Activated CD4-positive, alpha-beta memory T cell treated with anti-CD3 and anti-CD28 coated beads for 36 hours (primary cell): ENCODE data around the gene LMX1A. TPM values are rescaled to one million over a fixed set of nuclear protein-coding genes. Genes with fewer than 3 reads are reported as not detected.

Experiments used
- CTCF ChIA-PET: fragments of 350-600 bp; sonication (Branson Sonifier 250); formaldehyde crosslinking; loops from one replicate; lab custom pipeline; 2021; ENCODE audit warnings: antibody characterized with exemption, inconsistent platforms; lab: Charles Lee
- POLR2A ChIA-PET: fragments of 350-600 bp; sonication (Branson Sonifier 250); formaldehyde crosslinking; loops from one replicate; lab custom pipeline; 2021; ENCODE audit warnings: antibody characterized with exemption; lab: Charles Lee
- DNase-seq: peaks from one replicate; pipeline ENCODE4 v3.0.0-alpha.2; 2020
- H3K27ac Mint-ChIP-seq: one replicate; pipeline ENCODE4 v1.8.0; 2021; ENCODE audit warnings: mixed read lengths
- H3K27me3 Mint-ChIP-seq: one replicate; pipeline ENCODE4 v1.8.0; 2021; ENCODE audit warnings: mixed read lengths
- H3K36me3 Mint-ChIP-seq: one replicate; pipeline ENCODE4 v1.8.0; 2021; ENCODE audit warnings: mixed read lengths
- H3K4me1 Mint-ChIP-seq: one replicate; pipeline ENCODE4 v1.8.0; 2021; ENCODE audit warnings: low read depth, mixed read lengths
- H3K4me3 Mint-ChIP-seq: one replicate; pipeline ENCODE4 v1.8.0; 2021; ENCODE audit warnings: mild to moderate bottlenecking, mixed read lengths
- H3K9me3 Mint-ChIP-seq: one replicate; pipeline ENCODE4 v1.8.0; 2021; ENCODE audit warnings: mixed read lengths
- intact Hi-C: fragments of 100-400 bp; cut with micrococcal nuclease; formaldehyde crosslinking; loops from one replicate; pipeline ENCODE4 v1.15.1; 2023
- total RNA-seq, 2 experiments: library from RNA; stranded (reverse); gene quantifications; one replicate each; pipeline ENCODE4 v1.2.3, GENCODE V29; 2021

The LMX1A gene
- total RNA-seq, 2 experiments from 2014 or later: not detected

GRCh38 chr1:165313903-165314302 is 42.6 kb downstream of the LMX1A start:
- peaks cover 4% of the 10 kb centered on the region for H3K9me3 Mint-ChIP-seq
- no peaks in the 10 kb centered on the region for H3K36me3 Mint-ChIP-seq
- intact Hi-C loops: no loop called here
- H3K27ac Mint-ChIP-seq: no peak overlapping the region
- ChIA-PET POLR2A (no interaction called here), CTCF (interaction anchor here (1.3 kb wide), 1 partner anchor 54 kb away, joined by 7 read pairs; no protein-coding TSS in a partner anchor)
- peaks cover 25% of the 10 kb centered on the region for H3K27me3 Mint-ChIP-seq
- DNase-seq: no peak
- H3K4me1 Mint-ChIP-seq: no peaks in the 10 kb centered on the region
- H3K4me3 Mint-ChIP-seq: no peak overlapping the region

GRCh38 chr1:165312591-165312990 is 43.9 kb downstream of the LMX1A start:
- intact Hi-C loops: no loop called here
- DNase-seq: no peak
- no peaks in the 10 kb centered on the region for H3K36me3 Mint-ChIP-seq
- ChIA-PET POLR2A (no interaction called here), CTCF (interaction anchor here (0.6 kb wide), 1 partner anchor 167 kb away, joined by 4 read pairs; no protein-coding TSS in a partner anchor)
- peaks cover 4% of the 10 kb centered on the region for H3K9me3 Mint-ChIP-seq
- H3K27ac Mint-ChIP-seq: no peak overlapping the region
- H3K4me1 Mint-ChIP-seq: no peaks in the 10 kb centered on the region
- peaks cover 21% of the 10 kb centered on the region for H3K27me3 Mint-ChIP-seq
- H3K4me3 Mint-ChIP-seq: no peak overlapping the region

- intact Hi-C loops: no loop called here
- Mint-ChIP-seq H3K4me3 (no peak overlapping the region), H3K27ac (no peak overlapping the region), H3K27me3 (peaks cover 18% of the 10 kb centered on the region), H3K4me1 (no peaks in the 10 kb centered on the region), H3K36me3 (no peaks in the 10 kb centered on the region), H3K9me3 (no peaks in the 10 kb centered on the region)
- DNase-seq: no peak
- POLR2A ChIA-PET: no interaction called here
- CTCF ChIA-PET: no interaction called here
These were observed 49.7 kb downstream of the LMX1A start for GRCh38 chr1:165306543-165307434.

GRCh38 chr1:165303386-165303785 is 53.1 kb downstream of the LMX1A start:
- H3K4me3 Mint-ChIP-seq: no peak overlapping the region
- no peaks in the 10 kb centered on the region for H3K36me3 Mint-ChIP-seq
- no peak for DNase-seq
- H3K27me3 Mint-ChIP-seq: peaks cover 22% of the 10 kb centered on the region
- no peaks in the 10 kb centered on the region for H3K4me1 Mint-ChIP-seq
- H3K9me3 Mint-ChIP-seq: no peaks in the 10 kb centered on the region
- CTCF ChIA-PET: no interaction called here
- intact Hi-C loops: no loop called here
- POLR2A ChIA-PET: no interaction called here
- no peak overlapping the region for H3K27ac Mint-ChIP-seq

- H3K9me3 Mint-ChIP-seq: no peaks in the 10 kb centered on the region
- peaks cover 23% of the 10 kb centered on the region for H3K27me3 Mint-ChIP-seq
- no peak for DNase-seq
- H3K36me3 Mint-ChIP-seq: no peaks in the 10 kb centered on the region
- intact Hi-C loops: no loop called here
- POLR2A ChIA-PET: no interaction called here
- H3K4me1 Mint-ChIP-seq: no peaks in the 10 kb centered on the region
- H3K4me3 Mint-ChIP-seq: no peak overlapping the region
- CTCF ChIA-PET: no interaction called here
- no peak overlapping the region for H3K27ac Mint-ChIP-seq
These were observed 56.1 kb downstream of the LMX1A start for GRCh38 chr1:165300400-165300903.

GRCh38 chr1:165298203-165298820 is 58.2 kb downstream of the LMX1A start:
- no peaks in the 10 kb centered on the region for H3K36me3 Mint-ChIP-seq
- DNase-seq: no peak
- peaks cover 10% of the 10 kb centered on the region for H3K27me3 Mint-ChIP-seq
- no peak overlapping the region for H3K4me3 Mint-ChIP-seq
- ChIA-PET CTCF (no interaction called here), POLR2A (no interaction called here)
- no peaks in the 10 kb centered on the region for H3K9me3 Mint-ChIP-seq
- H3K4me1 Mint-ChIP-seq: no peaks in the 10 kb centered on the region
- intact Hi-C loops: no loop called here
- H3K27ac Mint-ChIP-seq: no peak overlapping the region

GRCh38 chr1:165296205-165296604 is 60.3 kb downstream of the LMX1A start:
- no peaks in the 10 kb centered on the region for H3K4me1 Mint-ChIP-seq
- no peak overlapping the region for H3K27ac Mint-ChIP-seq
- H3K27me3 Mint-ChIP-seq: peaks cover 4% of the 10 kb centered on the region
- intact Hi-C loops: no loop called here
- H3K9me3 Mint-ChIP-seq: no peaks in the 10 kb centered on the region
- POLR2A ChIA-PET: no interaction called here
- H3K36me3 Mint-ChIP-seq: no peaks in the 10 kb centered on the region
- CTCF ChIA-PET: no interaction called here
- H3K4me3 Mint-ChIP-seq: no peak overlapping the region
- no peak for DNase-seq

- ChIA-PET POLR2A (no interaction called here), CTCF (interaction anchor here (1.0 kb wide), 1 partner anchor 32 kb away, joined by 4 read pairs; no protein-coding TSS in a partner anchor)
- intact Hi-C loops: no loop called here
- DNase-seq: no peak
- Mint-ChIP-seq H3K27me3 (peaks cover 10% of the 10 kb centered on the region), H3K4me1 (no peaks in the 10 kb centered on the region), H3K4me3 (no peak overlapping the region), H3K36me3 (no peaks in the 10 kb centered on the region), H3K9me3 (no peaks in the 10 kb centered on the region), H3K27ac (no peak overlapping the region)
These were observed 66.4 kb downstream of the LMX1A start for GRCh38 chr1:165290148-165290547.

- Mint-ChIP-seq H3K36me3 (no peaks in the 10 kb centered on the region), H3K4me3 (no peak overlapping the region), H3K4me1 (no peaks in the 10 kb centered on the region), H3K9me3 (no peaks in the 10 kb centered on the region), H3K27me3 (peaks cover 11% of the 10 kb centered on the region), H3K27ac (no peak overlapping the region)
- intact Hi-C loops: no loop called here
- DNase-seq: no peak
- ChIA-PET POLR2A (no interaction called here), CTCF (no interaction called here)
These were observed 67.0 kb downstream of the LMX1A start for GRCh38 chr1:165289556-165289955.

GRCh38 chr1:165288350-165289120 is 68.0 kb downstream of the LMX1A start:
- H3K27me3 Mint-ChIP-seq: peaks cover 12% of the 10 kb centered on the region
- no peaks in the 10 kb centered on the region for H3K36me3 Mint-ChIP-seq
- no peak for DNase-seq
- no peaks in the 10 kb centered on the region for H3K9me3 Mint-ChIP-seq
- no peak overlapping the region for H3K27ac Mint-ChIP-seq
- H3K4me3 Mint-ChIP-seq: no peak overlapping the region
- H3K4me1 Mint-ChIP-seq: no peaks in the 10 kb centered on the region
- ChIA-PET CTCF (no interaction called here), POLR2A (no interaction called here)
- intact Hi-C loops: no loop called here

GRCh38 chr1:165287781-165288180 is 68.7 kb downstream of the LMX1A start:
- intact Hi-C loops: no loop called here
- POLR2A ChIA-PET: no interaction called here
- Mint-ChIP-seq H3K27me3 (peaks cover 15% of the 10 kb centered on the region), H3K4me1 (no peaks in the 10 kb centered on the region), H3K27ac (no peak overlapping the region), H3K9me3 (no peaks in the 10 kb centered on the region), H3K4me3 (no peak overlapping the region), H3K36me3 (no peaks in the 10 kb centered on the region)
- CTCF ChIA-PET: no interaction called here
- no peak for DNase-seq

GRCh38 chr1:165287329-165287728 is 69.2 kb downstream of the LMX1A start:
- Mint-ChIP-seq H3K9me3 (no peaks in the 10 kb centered on the region), H3K27me3 (peaks cover 17% of the 10 kb centered on the region), H3K36me3 (no peaks in the 10 kb centered on the region), H3K4me1 (no peaks in the 10 kb centered on the region), H3K4me3 (no peak overlapping the region), H3K27ac (no peak overlapping the region)
- ChIA-PET CTCF (no interaction called here), POLR2A (no interaction called here)
- intact Hi-C loops: no loop called here
- no peak for DNase-seq
